HFF-Myc (cell line): ENCODE data around the gene SCARB1.

Source experiments
- DNase-seq: peaks from one replicate; pipeline ENCODE4 v3.0.0-alpha.2; 2011; ENCODE audit warnings: low read depth; ENCODE audit errors: extremely low read depth
- H3K4me3 ChIP-seq: replicated peaks from 2 replicates; pipeline ENCODE4 v1.5.1; 2011; ENCODE audit warnings: low read depth, mild to moderate bottlenecking, control low read depth, low read length
- CTCF ChIP-seq: IDR thresholded peaks from 2 replicates; pipeline ENCODE4 v1.5.1; 2012; ENCODE audit warnings: mild to moderate bottlenecking, low read depth, low read length, control low read depth; ENCODE audit errors: missing control alignments

The SCARB1 gene

GRCh38 chr12:124796303-124796960, 67.2 kb downstream of the SCARB1 start:
- no peak for TF ChIP-seq CTCF
- no peak overlapping the region for H3K4me3 ChIP-seq
- DNase-seq: no peak

DNA sequence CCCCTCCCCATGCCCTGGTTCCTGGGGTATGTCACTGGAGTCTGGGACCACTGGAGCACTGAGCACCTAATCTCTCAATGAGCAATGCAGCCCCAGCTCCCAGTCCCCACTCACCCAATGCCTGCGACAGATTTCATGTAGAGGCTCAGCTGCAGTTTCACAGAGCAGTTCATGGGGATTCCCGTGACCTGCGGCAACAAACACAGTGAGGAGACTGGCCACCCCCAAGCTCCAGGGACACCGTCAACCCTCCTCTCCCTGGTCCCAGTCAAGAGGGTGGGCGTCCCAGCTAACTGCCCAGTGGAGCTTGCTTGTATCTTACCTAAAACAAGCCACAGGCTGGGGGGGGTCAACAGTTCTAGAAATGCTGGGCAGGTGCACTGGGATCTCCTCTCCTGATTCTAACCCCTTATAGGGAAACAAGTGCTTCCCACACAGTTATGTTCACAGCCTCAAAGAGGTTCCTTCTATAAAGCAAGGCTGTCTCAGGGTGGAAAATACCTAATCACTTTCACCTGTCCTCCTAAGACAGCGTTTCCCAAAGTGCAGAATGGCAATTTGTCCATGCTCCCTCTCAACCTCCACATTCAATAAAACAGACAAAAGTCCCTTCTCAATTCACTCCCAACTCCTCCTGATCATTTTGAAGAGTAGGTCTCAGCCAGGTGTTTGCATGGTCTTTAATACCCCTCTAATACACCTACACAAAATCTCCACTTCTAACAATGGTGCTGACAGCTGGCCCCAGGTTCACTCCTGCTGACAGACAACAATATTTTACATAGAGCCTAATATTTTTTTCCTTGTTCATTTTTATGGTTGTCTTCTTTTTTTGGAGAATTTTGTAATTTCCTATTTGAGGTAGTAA, 68.3 kb downstream of the SCARB1 start:
- no peak for DNase-seq
- H3K4me3 ChIP-seq: no peak overlapping the region
- TF ChIP-seq CTCF: no peak

DNA sequence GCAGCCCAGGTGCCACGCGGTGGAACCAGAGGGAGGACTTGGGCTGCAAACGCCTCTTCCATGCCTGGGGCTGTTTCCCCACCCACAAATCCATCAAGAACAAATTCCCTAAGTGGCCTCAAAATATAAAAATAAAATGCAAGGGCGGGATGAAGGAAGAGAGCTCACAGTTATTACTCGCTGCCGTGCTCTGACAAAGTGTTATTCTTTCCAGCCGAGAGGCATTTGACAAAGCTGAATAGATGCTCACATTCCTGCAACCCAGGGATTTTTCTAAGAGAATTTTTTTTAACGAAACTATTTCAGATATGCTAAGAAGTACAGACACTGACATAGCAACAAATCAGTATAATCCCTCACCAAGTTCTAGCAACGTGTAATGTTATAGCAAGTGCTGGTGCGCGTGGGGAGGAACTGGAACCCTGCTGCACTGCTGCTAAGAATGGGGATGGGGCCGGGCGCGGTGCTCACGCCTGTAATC, 70.7 kb downstream of the SCARB1 start:
- no peak for DNase-seq
- H3K4me3 ChIP-seq: no peak overlapping the region
- TF ChIP-seq CTCF: no peak

DNA sequence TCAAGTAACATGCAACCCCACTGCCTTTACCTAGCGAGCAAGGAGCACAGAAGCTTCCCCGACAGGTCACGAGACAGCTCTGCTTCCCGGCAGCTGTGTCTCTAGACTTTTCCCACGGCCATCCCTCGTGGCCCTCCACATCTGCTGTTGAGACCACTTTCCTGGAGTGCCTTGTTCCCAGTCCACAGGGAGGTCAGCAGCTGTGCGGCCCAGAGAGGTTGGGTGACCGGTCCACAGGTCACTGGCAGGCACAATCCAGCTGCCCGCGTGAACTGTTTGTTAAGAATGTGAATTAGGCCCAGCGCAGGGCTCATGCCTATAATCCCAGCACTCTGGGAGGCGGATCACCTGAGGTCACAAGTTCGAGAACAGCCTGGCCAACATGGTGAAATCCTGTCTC, 71.5 kb downstream of the SCARB1 start:
- no peak overlapping the region for H3K4me3 ChIP-seq
- no peak for DNase-seq
- TF ChIP-seq CTCF: no peak

- DNase-seq: no peak
- no peak overlapping the region for H3K4me3 ChIP-seq
- TF ChIP-seq CTCF: no peak
These were observed 72.8 kb downstream of the SCARB1 start for GRCh38 chr12:124790650-124791400.

DNA sequence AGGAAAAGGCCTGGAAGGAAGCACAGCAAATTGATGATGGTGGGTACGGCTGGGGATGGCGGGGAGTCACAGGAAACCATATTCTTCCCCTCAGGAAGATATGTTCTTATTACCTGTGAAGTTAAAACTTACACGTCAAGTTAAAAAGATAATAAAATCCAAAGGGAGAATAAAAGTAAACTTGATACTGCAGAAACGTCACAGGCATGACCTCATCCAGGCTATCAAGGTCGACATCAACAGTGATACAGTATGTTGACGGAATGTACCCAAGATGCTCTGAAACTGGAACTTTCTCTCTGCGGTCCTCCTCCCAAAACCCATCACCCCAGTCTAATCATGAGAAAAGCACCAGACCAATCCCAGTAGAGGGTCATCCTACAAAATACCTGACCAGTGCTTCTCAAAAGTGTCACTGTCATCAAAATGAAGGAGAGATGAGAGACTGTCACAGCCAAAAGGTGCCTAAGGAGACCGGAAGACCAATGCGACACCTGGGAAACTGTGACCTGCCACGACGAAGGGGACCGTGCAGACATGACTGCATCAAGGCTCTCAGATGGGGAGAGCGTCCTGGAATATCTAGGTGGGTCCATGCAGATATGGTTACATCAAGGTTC, 74.6 kb downstream of the SCARB1 start:
- no peak for TF ChIP-seq CTCF
- no peak for DNase-seq
- H3K4me3 ChIP-seq: no peak overlapping the region
